Panc1 (cell line): ENCODE results near the gene FARS2. TPM values are rescaled to one million over a fixed set of nuclear protein-coding genes. Genes with fewer than 3 reads are reported as not detected.

Experiments used
- ATAC-seq: fragments of 200-7000 bp; cut with Tn5 transposase; 2 replicates; pipeline ENCODE4 v1.9.1; 2020; ENCODE audit warnings: mild to moderate bottlenecking, moderate library complexity
- BruUV-seq: library from RNA; stranded (reverse); fragments of 400-500 nt; replicated peaks from 2 replicates; lab custom pipeline; 2021; lab: Mats Ljungman, UMichigan
- CTCF ChIA-PET: fragments of 300-600 bp; sonication (Branson Sonifier 250); formaldehyde crosslinking; loops from one replicate; lab custom pipeline; 2022; ENCODE audit warnings: antibody characterized with exemption; lab: Charles Lee
- POLR2A ChIA-PET: fragments of 300-600 bp; sonication (Branson Sonifier 250); formaldehyde crosslinking; loops from one replicate; lab custom pipeline; 2022; ENCODE audit warnings: antibody characterized with exemption; lab: Charles Lee
- DNase-seq: peaks from one replicate; pipeline ENCODE4 v3.0.0-alpha.2; 2010; ENCODE audit warnings: low read depth, low spot score
- H3K27ac ChIP-seq: 2 replicates; pipeline ENCODE4 v1.5.1; 2011; ENCODE audit warnings: mild to moderate bottlenecking, low read length, inconsistent platforms
- H3K27me3 ChIP-seq: fragments of 200-500 bp; sonication (Bioruptor generic); 2 replicates; pipeline ENCODE4 v1.6.0; 2014; ENCODE audit warnings: low read length, inconsistent platforms; ENCODE audit not compliant: control insufficient read depth, insufficient read depth
- H3K36me3 ChIP-seq: fragments of 200-500 bp; sonication (Bioruptor generic); 2 replicates; pipeline ENCODE4 v1.5.1; 2014; ENCODE audit warnings: inconsistent platforms, mild to moderate bottlenecking, low read length, moderate library complexity; ENCODE audit not compliant: control insufficient read depth, insufficient read depth
- H3K4me1 ChIP-seq: 2 replicates; pipeline ENCODE4 v1.5.1; 2011; ENCODE audit warnings: inconsistent platforms, mild to moderate bottlenecking, low read length, moderate library complexity; ENCODE audit not compliant: control insufficient read depth, insufficient read depth
- H3K4me3 ChIP-seq, 2 experiments: 2 replicates each; pipeline ENCODE4 v1.5.1; 2011 to 2012; ENCODE audit warnings: low read depth in 2 of 2, low read length in 2 of 2, mild to moderate bottlenecking in 2 of 2, inconsistent platforms in 1 of 2, moderate library complexity in 1 of 2
- H3K9me3 ChIP-seq: fragments of 200-500 bp; sonication (Bioruptor generic); 2 replicates; pipeline ENCODE4 v1.5.1; 2014; ENCODE audit warnings: low read depth, mild to moderate bottlenecking, inconsistent platforms, low read length, moderate library complexity; ENCODE audit not compliant: control insufficient read depth, insufficient read depth
- POLR2AphosphoS5 ChIP-seq: IDR thresholded peaks from 2 replicates; pipeline ENCODE4 v1.6.1; 2012; ENCODE audit warnings: mild to moderate bottlenecking, low read depth, low read length, moderate library complexity
- SIN3A ChIP-seq: IDR thresholded peaks from 2 replicates; pipeline ENCODE4 v1.6.1; 2012; ENCODE audit warnings: low read depth, mild to moderate bottlenecking, low read length, moderate library complexity, borderline replicate concordance; ENCODE audit not compliant: insufficient read depth
- TCF7L2 ChIP-seq: IDR thresholded peaks from 2 replicates; pipeline ENCODE4 v1.6.1; 2011; ENCODE audit warnings: mild to moderate bottlenecking, low read depth, low read length, inconsistent platforms
- in situ Hi-C: cut with HindIII; loops from 2 replicates; pipeline ENCODE4 v1.10.0; 2016; ENCODE audit warnings: low sequenced_read_pairs, low pct_unique_long_range_greater_than_20kb
- intact Hi-C: fragments of 100-400 bp; cut with micrococcal nuclease; formaldehyde crosslinking; loops from one replicate; pipeline ENCODE4 v1.10.0; 2022; ENCODE audit not compliant: unreplicated experiment
- total RNA-seq: library from RNA; stranded (reverse); gene quantifications from one replicate; pipeline ENCODE4 v1.2.1, GENCODE V29; 2021; ENCODE audit not compliant: unreplicated experiment
- TF ChIP-seq, protein P1 (sequence below): fragments of 450-650 bp; IDR thresholded peaks from 2 replicates; pipeline ENCODE4 v1.5.1; 2017; ENCODE audit warnings: mild to moderate bottlenecking
- TF ChIP-seq, protein P2 (sequence below), 2 experiments: IDR thresholded peaks; 2 replicates each; pipeline ENCODE4 v1.6.1; 2011 to 2012; ENCODE audit warnings: low read depth in 2 of 2, control low read depth in 1 of 2, low read length in 1 of 2, mild to moderate bottlenecking in 1 of 2, moderate library complexity in 1 of 2; ENCODE audit not compliant: insufficient read depth in 1 of 2

The FARS2 gene
- total RNA-seq, 1 experiment from 2014 or later = 12.8 TPM

DNA sequence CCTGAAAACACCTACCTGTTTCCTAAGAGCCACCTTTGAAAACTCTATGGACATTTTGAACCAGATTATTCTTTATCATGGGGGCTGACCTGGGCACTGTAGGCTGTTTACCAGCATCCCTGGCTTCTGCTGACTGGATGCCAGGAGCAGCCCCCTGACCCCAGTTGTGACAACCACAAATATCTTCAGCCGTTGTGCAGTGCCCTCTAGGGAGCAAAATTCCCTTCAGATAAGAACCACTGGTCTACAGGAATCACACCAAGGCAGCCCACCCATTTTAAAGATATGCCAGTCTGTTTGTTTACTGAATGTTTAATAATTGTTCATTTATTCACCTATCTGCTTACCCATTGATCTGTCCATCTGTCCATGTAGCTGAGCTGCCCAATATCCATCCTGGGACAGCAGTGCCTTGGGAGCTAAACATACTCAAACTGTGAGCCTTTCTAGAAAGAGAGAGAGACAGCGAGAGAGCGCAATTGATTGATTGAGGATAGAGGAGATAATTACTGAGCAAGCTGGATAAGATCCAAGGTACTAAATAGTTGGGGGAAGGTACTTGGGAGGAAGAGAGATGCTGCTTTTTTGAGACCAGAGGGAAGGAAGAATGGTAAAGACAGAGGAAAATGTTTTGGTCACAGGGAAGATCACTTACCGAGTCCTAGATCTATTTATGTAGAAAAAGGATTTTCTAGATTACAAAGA, 468.7 kb downstream of the FARS2 start:
- H3K9me3 ChIP-seq = no peaks in the 10 kb centered on the region
- H3K27ac ChIP-seq = no peak overlapping the region
- no peak overlapping the region for H3K4me3 ChIP-seq
- BruUV-seq = no TSS peak
- no peaks in the 10 kb centered on the region for H3K27me3 ChIP-seq
- POLR2A ChIA-PET = no interaction called here
- intact Hi-C loops = no loop called here
- CTCF ChIA-PET = no interaction called here
- no peak for ATAC-seq
- H3K4me1 ChIP-seq = no peaks in the 10 kb centered on the region
- no peak for DNase-seq
- TF ChIP-seq, protein P1, sequence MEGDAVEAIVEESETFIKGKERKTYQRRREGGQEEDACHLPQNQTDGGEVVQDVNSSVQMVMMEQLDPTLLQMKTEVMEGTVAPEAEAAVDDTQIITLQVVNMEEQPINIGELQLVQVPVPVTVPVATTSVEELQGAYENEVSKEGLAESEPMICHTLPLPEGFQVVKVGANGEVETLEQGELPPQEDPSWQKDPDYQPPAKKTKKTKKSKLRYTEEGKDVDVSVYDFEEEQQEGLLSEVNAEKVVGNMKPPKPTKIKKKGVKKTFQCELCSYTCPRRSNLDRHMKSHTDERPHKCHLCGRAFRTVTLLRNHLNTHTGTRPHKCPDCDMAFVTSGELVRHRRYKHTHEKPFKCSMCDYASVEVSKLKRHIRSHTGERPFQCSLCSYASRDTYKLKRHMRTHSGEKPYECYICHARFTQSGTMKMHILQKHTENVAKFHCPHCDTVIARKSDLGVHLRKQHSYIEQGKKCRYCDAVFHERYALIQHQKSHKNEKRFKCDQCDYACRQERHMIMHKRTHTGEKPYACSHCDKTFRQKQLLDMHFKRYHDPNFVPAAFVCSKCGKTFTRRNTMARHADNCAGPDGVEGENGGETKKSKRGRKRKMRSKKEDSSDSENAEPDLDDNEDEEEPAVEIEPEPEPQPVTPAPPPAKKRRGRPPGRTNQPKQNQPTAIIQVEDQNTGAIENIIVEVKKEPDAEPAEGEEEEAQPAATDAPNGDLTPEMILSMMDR = no peak
- TF ChIP-seq, protein P2, sequence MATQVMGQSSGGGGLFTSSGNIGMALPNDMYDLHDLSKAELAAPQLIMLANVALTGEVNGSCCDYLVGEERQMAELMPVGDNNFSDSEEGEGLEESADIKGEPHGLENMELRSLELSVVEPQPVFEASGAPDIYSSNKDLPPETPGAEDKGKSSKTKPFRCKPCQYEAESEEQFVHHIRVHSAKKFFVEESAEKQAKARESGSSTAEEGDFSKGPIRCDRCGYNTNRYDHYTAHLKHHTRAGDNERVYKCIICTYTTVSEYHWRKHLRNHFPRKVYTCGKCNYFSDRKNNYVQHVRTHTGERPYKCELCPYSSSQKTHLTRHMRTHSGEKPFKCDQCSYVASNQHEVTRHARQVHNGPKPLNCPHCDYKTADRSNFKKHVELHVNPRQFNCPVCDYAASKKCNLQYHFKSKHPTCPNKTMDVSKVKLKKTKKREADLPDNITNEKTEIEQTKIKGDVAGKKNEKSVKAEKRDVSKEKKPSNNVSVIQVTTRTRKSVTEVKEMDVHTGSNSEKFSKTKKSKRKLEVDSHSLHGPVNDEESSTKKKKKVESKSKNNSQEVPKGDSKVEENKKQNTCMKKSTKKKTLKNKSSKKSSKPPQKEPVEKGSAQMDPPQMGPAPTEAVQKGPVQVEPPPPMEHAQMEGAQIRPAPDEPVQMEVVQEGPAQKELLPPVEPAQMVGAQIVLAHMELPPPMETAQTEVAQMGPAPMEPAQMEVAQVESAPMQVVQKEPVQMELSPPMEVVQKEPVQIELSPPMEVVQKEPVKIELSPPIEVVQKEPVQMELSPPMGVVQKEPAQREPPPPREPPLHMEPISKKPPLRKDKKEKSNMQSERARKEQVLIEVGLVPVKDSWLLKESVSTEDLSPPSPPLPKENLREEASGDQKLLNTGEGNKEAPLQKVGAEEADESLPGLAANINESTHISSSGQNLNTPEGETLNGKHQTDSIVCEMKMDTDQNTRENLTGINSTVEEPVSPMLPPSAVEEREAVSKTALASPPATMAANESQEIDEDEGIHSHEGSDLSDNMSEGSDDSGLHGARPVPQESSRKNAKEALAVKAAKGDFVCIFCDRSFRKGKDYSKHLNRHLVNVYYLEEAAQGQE (IDR thresholded peaks at IDR 0.05; ENCODE audit: insufficient read depth in 1 of 2, low read depth in 2 of 2, low read length in 1 of 2) = no peak
- no peak for TF ChIP-seq POLR2AphosphoS5
- no peak for TF ChIP-seq SIN3A
- no peaks in the 10 kb centered on the region for H3K36me3 ChIP-seq
- in situ Hi-C loops = no loop called here

DNA sequence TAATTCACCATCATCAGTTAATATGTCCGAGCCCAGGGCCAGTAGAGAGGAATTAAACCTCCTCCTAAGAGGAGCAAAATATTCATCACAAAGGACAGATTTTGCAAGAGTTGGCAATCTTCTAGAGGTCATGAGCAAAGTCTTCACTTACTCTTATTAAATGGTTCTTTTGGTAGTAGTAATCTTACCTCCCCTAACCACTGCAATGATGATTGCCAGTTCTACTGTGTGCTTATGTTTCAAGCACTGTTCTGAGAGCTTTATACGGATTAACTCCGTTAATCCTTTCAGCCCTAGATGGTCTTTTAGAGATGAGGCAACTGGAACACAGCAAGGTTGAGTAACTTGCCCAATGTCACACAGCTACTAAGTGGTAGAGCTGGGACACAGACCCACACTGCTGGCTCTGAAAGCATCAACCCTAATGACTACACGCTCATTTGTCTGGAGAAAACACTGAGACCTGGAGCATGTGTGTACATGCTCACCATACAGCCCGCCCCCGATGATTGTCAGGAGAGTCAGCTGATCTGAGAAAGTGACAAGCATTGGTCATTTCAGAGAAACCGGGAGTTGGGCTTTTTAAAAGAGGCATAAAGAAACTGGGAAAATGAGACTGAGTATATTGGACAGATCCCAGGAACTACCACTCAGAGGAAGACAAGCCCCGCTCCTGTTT, 469.4 kb downstream of the FARS2 start:
- intact Hi-C loops (no loop called here), in situ Hi-C loops (no loop called here)
- no peaks in the 10 kb centered on the region for H3K4me1 ChIP-seq
- no peaks in the 10 kb centered on the region for H3K36me3 ChIP-seq
- no TSS peak for BruUV-seq
- CTCF ChIA-PET = no interaction called here
- no peak for ATAC-seq
- TF ChIP-seq, protein P2 (IDR thresholded peaks at IDR 0.05; ENCODE audit: insufficient read depth in 1 of 2, low read depth in 2 of 2, low read length in 1 of 2) = no peak
- TF ChIP-seq SIN3A (no peak), POLR2AphosphoS5 (no peak), TCF7L2 (no peak)
- TF ChIP-seq, protein P1 = no peak
- no peak overlapping the region for H3K4me3 ChIP-seq
- POLR2A ChIA-PET = no interaction called here
- H3K27ac ChIP-seq = no peak overlapping the region
- no peak for DNase-seq
- no peaks in the 10 kb centered on the region for H3K27me3 ChIP-seq
- no peaks in the 10 kb centered on the region for H3K9me3 ChIP-seq
